WTC11 (cell line): ENCODE measurements around the gene ALDH16A1.

Source experiments
- ESRRA ChIP-seq: sonication (generic); formaldehyde crosslinking; IDR thresholded peaks from 2 replicates; pipeline ENCODE4 v1.8.1; 2022; ENCODE audit warnings: mild to moderate bottlenecking, missing genetic modification reagents, borderline replicate concordance
- SP1 ChIP-seq: sonication (generic); formaldehyde crosslinking; conservative IDR thresholded peaks from 2 replicates; pipeline ENCODE4 v1.8.1; 2022; ENCODE audit warnings: missing genetic modification reagents

DNA sequence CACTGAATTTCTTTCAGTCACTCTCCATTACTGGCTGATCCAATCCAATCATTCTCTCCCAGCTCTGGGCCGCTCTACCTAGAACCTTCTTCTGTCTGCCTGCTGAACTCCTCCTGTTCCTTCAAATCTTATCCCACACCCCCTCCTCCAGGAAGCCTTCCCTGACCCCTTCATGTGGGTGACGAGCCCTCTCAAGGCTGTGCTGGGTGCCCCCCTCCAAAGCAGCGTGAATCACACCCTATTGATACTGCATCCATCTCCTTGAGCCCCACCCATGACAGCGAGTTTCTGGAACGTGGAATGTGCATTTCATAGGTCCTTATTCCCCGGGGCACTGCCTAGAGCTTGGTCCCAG is 4.6 kb upstream of the ALDH16A1 start:
- no peak for TF ChIP-seq SP1 (CRISPR knock-in tag)
- no peak for TF ChIP-seq ESRRA
